MCF 10A (cell line): Measurements from ENCODE around the gene FBLIM1. TPM values are rescaled to one million over a fixed set of nuclear protein-coding genes. Genes with fewer than 3 reads are reported as not detected.

Experiments
- BruUV-seq: library from RNA; stranded (reverse); fragments of 400-500 nt; replicated peaks from 2 replicates; lab custom pipeline; 2021; lab: Mats Ljungman, UMichigan
- CTCF ChIA-PET: fragments of 300-600 bp; sonication (Branson Sonifier 250); formaldehyde crosslinking; extraction: SDS; loops from one replicate; lab custom pipeline; 2021; ENCODE audit warnings: antibody characterized with exemption, inconsistent platforms; lab: Yijun Ruan, JAX
- POLR2A ChIA-PET: fragments of 300-600, 350-650 bp; sonication (Branson Sonifier 250); formaldehyde crosslinking; extraction: SDS; loops from one replicate; lab custom pipeline; 2020; ENCODE audit warnings: antibody characterized with exemption, inconsistent platforms; lab: Yijun Ruan, JAX
- DNase-seq: peaks from one replicate; pipeline ENCODE4 v3.0.0-alpha.2; 2018; ENCODE audit not compliant: unreplicated experiment
- H3K27ac Mint-ChIP-seq: one replicate; pipeline ENCODE4 v1.8.0; 2022; ENCODE audit warnings: mild to moderate bottlenecking, low read depth, mixed read lengths; ENCODE audit not compliant: unreplicated experiment
- H3K27me3 Mint-ChIP-seq: one replicate; pipeline ENCODE4 v1.8.0; 2022; ENCODE audit warnings: mixed read lengths; ENCODE audit not compliant: insufficient read depth, unreplicated experiment
- H3K36me3 Mint-ChIP-seq: one replicate; pipeline ENCODE4 v1.8.0; 2022; ENCODE audit warnings: mild to moderate bottlenecking, moderate library complexity, mixed read lengths; ENCODE audit not compliant: insufficient read depth, unreplicated experiment
- H3K4me1 Mint-ChIP-seq: one replicate; pipeline ENCODE4 v1.8.0; 2022; ENCODE audit warnings: mixed read lengths; ENCODE audit not compliant: insufficient read depth, unreplicated experiment
- H3K4me3 Mint-ChIP-seq: one replicate; pipeline ENCODE4 v1.8.0; 2022; ENCODE audit warnings: mild to moderate bottlenecking, moderate library complexity, mixed read lengths; ENCODE audit not compliant: unreplicated experiment
- H3K9me3 Mint-ChIP-seq: one replicate; pipeline ENCODE4 v1.8.0; 2022; ENCODE audit warnings: mixed read lengths; ENCODE audit not compliant: unreplicated experiment
- intact Hi-C: fragments of 100-400 bp; cut with micrococcal nuclease; formaldehyde crosslinking; loops from 2 replicates; pipeline ENCODE4 v1.14.1; 2022
- total RNA-seq: library from RNA; stranded (reverse); gene quantifications from 2 replicates; pipeline ENCODE4 v1.2.3, GENCODE V29; 2022
- TF ChIP-seq, protein P1 (sequence below): fragments of 200-600 bp; IDR thresholded peaks from one replicate; pipeline ENCODE4 v1.8.0; 2022; ENCODE audit warnings: antibody characterized with exemption, mild to moderate bottlenecking; ENCODE audit not compliant: unreplicated experiment

The FBLIM1 gene
- total RNA-seq, 1 experiment from 2014 or later, result 101 TPM

DNA sequence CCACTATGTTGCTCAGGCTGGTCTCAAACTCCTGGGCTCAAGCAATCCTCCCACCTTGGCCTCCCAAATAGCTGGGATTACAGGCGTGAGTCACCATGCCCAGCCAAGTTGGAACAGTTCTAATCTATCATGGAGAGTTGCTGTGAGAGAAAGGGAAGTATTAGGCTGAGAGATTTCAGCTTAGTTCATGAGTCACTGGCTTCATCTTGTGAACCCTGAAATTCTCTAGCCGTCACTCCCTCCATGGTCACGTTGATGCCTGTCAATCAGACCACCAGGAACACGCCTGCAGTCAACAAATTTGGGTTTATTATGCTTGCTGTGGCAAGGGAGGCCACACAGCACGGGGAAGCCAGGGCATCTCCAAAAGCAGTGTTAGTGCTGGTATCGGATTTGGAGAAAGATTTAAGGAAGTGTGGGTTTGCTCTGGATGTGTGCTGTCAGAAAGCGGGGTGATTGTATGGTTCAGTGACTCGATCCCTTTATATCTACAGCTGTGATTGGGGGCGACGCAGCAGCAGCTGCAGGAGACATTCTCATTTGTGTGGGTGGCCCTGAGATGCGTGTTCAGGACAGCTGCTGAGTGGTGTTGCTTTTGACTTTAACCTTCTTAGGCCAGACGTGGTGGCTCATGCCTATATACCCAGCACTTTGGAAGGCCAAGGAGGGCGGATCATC lies 30.2 kb downstream of the FBLIM1 start:
- intact Hi-C loops, result no loop called here
- Mint-ChIP-seq H3K27me3 (no peaks in the 10 kb centered on the region), H3K4me3 (no peak overlapping the region), H3K36me3 (peaks cover 37% of the 10 kb centered on the region), H3K9me3 (no peaks in the 10 kb centered on the region), H3K27ac (peak overlapping the region; percentile 76), H3K4me1 (peaks cover 26% of the 10 kb centered on the region)
- ChIA-PET CTCF (interaction anchor here (0.6 to 1.2 kb wide), 8 partner anchors 11 to 219 kb away, joined by 3 to 7 read pairs (median 4); partner anchors contain the start of gene ZBTB17), POLR2A (interaction anchor here (0.6 to 3.0 kb wide), 21 partner anchors 8 to 262 kb away, joined by 3 to 27 read pairs (median 4); partner anchors contain the start of genes SPEN and ZBTB17)
- no TSS peak for BruUV-seq
- TF ChIP-seq, protein P1, sequence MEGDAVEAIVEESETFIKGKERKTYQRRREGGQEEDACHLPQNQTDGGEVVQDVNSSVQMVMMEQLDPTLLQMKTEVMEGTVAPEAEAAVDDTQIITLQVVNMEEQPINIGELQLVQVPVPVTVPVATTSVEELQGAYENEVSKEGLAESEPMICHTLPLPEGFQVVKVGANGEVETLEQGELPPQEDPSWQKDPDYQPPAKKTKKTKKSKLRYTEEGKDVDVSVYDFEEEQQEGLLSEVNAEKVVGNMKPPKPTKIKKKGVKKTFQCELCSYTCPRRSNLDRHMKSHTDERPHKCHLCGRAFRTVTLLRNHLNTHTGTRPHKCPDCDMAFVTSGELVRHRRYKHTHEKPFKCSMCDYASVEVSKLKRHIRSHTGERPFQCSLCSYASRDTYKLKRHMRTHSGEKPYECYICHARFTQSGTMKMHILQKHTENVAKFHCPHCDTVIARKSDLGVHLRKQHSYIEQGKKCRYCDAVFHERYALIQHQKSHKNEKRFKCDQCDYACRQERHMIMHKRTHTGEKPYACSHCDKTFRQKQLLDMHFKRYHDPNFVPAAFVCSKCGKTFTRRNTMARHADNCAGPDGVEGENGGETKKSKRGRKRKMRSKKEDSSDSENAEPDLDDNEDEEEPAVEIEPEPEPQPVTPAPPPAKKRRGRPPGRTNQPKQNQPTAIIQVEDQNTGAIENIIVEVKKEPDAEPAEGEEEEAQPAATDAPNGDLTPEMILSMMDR, result no peak
- DNase-seq, result peak; percentile 76

DNA sequence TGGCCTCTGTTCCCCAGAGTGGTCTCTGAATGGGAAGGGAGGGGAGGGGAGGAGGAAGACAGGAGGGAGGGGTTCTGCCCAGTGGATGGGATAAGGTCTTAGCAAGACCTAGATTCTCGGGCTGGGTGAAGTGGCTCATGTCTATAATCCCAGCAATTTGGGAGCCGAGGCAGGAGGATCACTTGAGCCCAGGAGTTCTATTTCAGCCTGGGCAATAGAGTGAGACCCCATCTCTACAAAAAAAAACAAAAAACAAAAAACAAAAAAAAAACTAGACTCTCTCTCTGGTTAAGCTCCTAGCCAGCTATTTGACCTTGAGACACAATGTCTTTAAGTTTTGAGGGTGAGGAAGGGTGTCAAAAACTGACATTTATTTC lies 37.5 kb downstream of the FBLIM1 start:
- DNase-seq, result no peak
- no TSS peak for BruUV-seq
- intact Hi-C loops, result loop anchor here (5.0 kb wide), 1 partner anchor 51 kb away; the partner anchor contains the start of gene SPEN
- H3K27me3 Mint-ChIP-seq, result no peaks in the 10 kb centered on the region
- TF ChIP-seq, protein P1, result no peak
- peak overlapping the region; percentile 32 for H3K4me3 Mint-ChIP-seq
- peak overlapping the region; percentile 93 for H3K27ac Mint-ChIP-seq
- H3K4me1 Mint-ChIP-seq, result peaks cover 61% of the 10 kb centered on the region
- peaks cover 13% of the 10 kb centered on the region for H3K36me3 Mint-ChIP-seq
- CTCF ChIA-PET, result interaction anchor here (0.7 to 2.0 kb wide), 9 partner anchors 20 to 202 kb away, joined by 3 to 25 read pairs (median 3); no protein-coding TSS in a partner anchor
- POLR2A ChIA-PET, result interaction anchor here (0.6 to 7.0 kb wide), 14 partner anchors 8 to 211 kb away, joined by 3 to 64 read pairs (median 6); partner anchors contain the start of gene SPEN
- no peaks in the 10 kb centered on the region for H3K9me3 Mint-ChIP-seq

DNA sequence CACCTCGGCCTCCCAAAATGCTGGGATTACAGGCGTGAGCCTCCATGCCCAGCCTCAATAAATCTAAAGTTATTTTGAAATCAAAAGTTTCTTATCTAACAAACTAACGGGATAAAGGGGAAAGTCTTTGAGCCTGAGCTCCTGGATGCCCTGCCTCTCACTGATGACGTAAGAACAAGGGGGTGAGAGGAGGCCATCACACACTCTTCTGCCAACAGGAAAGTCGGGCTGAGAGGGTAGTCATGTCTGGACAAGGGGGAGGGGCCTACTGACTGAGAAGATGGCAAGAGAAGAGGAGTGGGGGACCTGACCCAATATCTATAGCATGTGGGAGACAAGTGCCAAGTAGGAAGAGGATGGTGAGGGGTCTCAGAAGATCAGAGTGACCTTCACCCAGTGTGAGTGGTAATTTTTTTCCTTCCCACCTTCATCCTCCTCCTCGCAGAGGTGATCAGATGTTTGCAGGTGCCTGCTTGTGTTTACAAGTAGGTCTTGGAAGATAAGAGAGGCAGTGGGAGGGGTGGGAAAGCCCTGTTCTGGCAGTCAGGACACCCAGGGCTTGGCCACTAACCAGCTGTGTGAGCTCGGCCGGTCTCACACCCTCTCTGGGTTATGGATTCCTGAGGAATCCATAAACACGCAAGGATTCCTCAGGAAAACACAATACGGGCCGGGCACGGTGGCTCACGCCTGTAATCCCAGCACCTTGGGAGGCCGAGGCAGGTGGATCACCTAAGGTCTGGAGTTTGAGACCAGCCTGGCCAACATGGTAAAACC lies 39.2 kb downstream of the FBLIM1 start:
- no TSS peak for BruUV-seq
- peak overlapping the region; percentile 61 for H3K4me3 Mint-ChIP-seq
- H3K36me3 Mint-ChIP-seq, result peaks cover 7% of the 10 kb centered on the region
- POLR2A ChIA-PET, result interaction anchor here (1.2 to 7.0 kb wide), 7 partner anchors 10 to 151 kb away, joined by 3 to 64 read pairs (median 6); no protein-coding TSS in a partner anchor
- H3K9me3 Mint-ChIP-seq, result no peaks in the 10 kb centered on the region
- no peaks in the 10 kb centered on the region for H3K27me3 Mint-ChIP-seq
- CTCF ChIA-PET, result interaction anchor here (0.7 to 1.3 kb wide), 2 partner anchors 27 to 210 kb away, joined by 3 read pairs; no protein-coding TSS in a partner anchor
- peak overlapping the region; percentile 93 for H3K27ac Mint-ChIP-seq
- TF ChIP-seq, protein P1, result no peak
- DNase-seq, result peak; percentile 84
- peaks cover 68% of the 10 kb centered on the region for H3K4me1 Mint-ChIP-seq
- intact Hi-C loops, result loop anchor here (5.0 kb wide), 1 partner anchor 49 kb away; the partner anchor contains the start of gene SPEN
